Neural cell (in vitro differentiated cells): ENCODE measurements around the gene TMCC1. TPM values are rescaled to one million over a fixed set of nuclear protein-coding genes. Genes with fewer than 3 reads are reported as not detected.

Experiments
- H2AFZ ChIP-seq: fragments of 200-600, 300-800 bp; sonication (generic), shearing (Covaris generic); 2 replicates; pipeline ENCODE4 v1.6.0; 2014; ENCODE audit warnings: low read depth, mild to moderate bottlenecking, antibody characterized with exemption, low read length, moderate library complexity
- H3F3A ChIP-seq: fragments of 200-600 bp; shearing (Covaris generic); 2 replicates; pipeline ENCODE4 v1.6.1; 2016; ENCODE audit warnings: mild to moderate bottlenecking, moderate library complexity, mixed read lengths, antibody characterized with exemption, low read length; ENCODE audit not compliant: insufficient read depth, poor library complexity, severe bottlenecking
- H3K27ac ChIP-seq: fragments of 200-600, 300-800 bp; sonication (generic), shearing (Covaris generic); 2 replicates; pipeline ENCODE4 v1.5.1; 2014; ENCODE audit warnings: mild to moderate bottlenecking, low read length, moderate library complexity
- H3K27me3 ChIP-seq: fragments of 300-800, 200-600 bp; sonication (generic), shearing (Covaris generic); 2 replicates; pipeline ENCODE4 v1.6.0; 2014; ENCODE audit warnings: mild to moderate bottlenecking, low read depth, low read length, moderate library complexity; ENCODE audit not compliant: insufficient read depth
- H3K36me3 ChIP-seq: fragments of 300-800, 200-600 bp; sonication (generic), shearing (Covaris generic); 2 replicates; pipeline ENCODE4 v1.5.1; 2014; ENCODE audit warnings: mild to moderate bottlenecking, antibody characterized with exemption, low read length, moderate library complexity; ENCODE audit not compliant: insufficient read depth
- H3K4me2 ChIP-seq: fragments of 300-800, 200-600 bp; sonication (generic), shearing (Covaris generic); 2 replicates; pipeline ENCODE4 v1.6.0; 2014; ENCODE audit warnings: mild to moderate bottlenecking, low read length
- H3K4me3 ChIP-seq: fragments of 300-800, 200-600 bp; sonication (generic), shearing (Covaris generic); 2 replicates; pipeline ENCODE4 v1.5.1; 2014; ENCODE audit warnings: mild to moderate bottlenecking, low read length, moderate library complexity
- H3K79me2 ChIP-seq: fragments of 200-600 bp; shearing (Covaris generic); replicated peaks from 2 replicates; pipeline ENCODE4 v1.6.0; 2014; ENCODE audit warnings: mild to moderate bottlenecking, low read length, moderate library complexity; ENCODE audit not compliant: insufficient read depth
- H3K9ac ChIP-seq: fragments of 300-800, 200-600 bp; sonication (generic), shearing (Covaris generic); 2 replicates; pipeline ENCODE4 v1.6.1; 2016; ENCODE audit warnings: mild to moderate bottlenecking, low read length, mixed read lengths
- H3K9me2 ChIP-seq: fragments of 200-600 bp; shearing (Covaris generic); 2 replicates; pipeline ENCODE4 v1.6.1; 2016; ENCODE audit warnings: mild to moderate bottlenecking, low read length, mixed read lengths; ENCODE audit not compliant: insufficient read depth
- H3K9me3 ChIP-seq: fragments of 200-600, 300-800 bp; sonication (generic), shearing (Covaris generic); 2 replicates; pipeline ENCODE4 v1.6.1; 2016; ENCODE audit warnings: mild to moderate bottlenecking, mixed run types, low read length, moderate library complexity, mixed read lengths
- H4K20me1 ChIP-seq: fragments of 200-600 bp; shearing (Covaris generic); 2 replicates; pipeline ENCODE4 v1.6.1; 2016; ENCODE audit warnings: mild to moderate bottlenecking, mixed run types; ENCODE audit not compliant: insufficient read depth
- CTCF ChIP-seq: fragments of 450-650 bp; IDR thresholded peaks from 2 replicates; pipeline ENCODE4 v1.5.1; 2014; ENCODE audit warnings: antibody characterized with exemption, mild to moderate bottlenecking, moderate library complexity; ENCODE audit not compliant: poor library complexity, severe bottlenecking
- EP300 ChIP-seq: fragments of 450-650 bp; conservative IDR thresholded peaks from 2 replicates; pipeline ENCODE4 v1.6.1; 2014; ENCODE audit warnings: antibody characterized with exemption, mild to moderate bottlenecking, moderate library complexity; ENCODE audit not compliant: poor library complexity, severe bottlenecking
- EZH2 ChIP-seq: fragments of 200-600, 300-800 bp; shearing (Covaris generic), sonication (generic); IDR thresholded peaks from 2 replicates; pipeline ENCODE4 v1.6.1; 2014; ENCODE audit warnings: antibody characterized with exemption, low read length, borderline replicate concordance, mild to moderate bottlenecking; ENCODE audit not compliant: insufficient read depth, poor library complexity, severe bottlenecking
- MXI1 ChIP-seq: fragments of 450-650 bp; conservative IDR thresholded peaks from 2 replicates; pipeline ENCODE4 v1.6.1; 2014; ENCODE audit warnings: antibody characterized with exemption, mild to moderate bottlenecking; ENCODE audit not compliant: poor library complexity, severe bottlenecking
- POLR2AphosphoS5 ChIP-seq: IDR thresholded peaks from 2 replicates; pipeline ENCODE4 v1.6.1; 2012
- RAD21 ChIP-seq: fragments of 450-650 bp; conservative IDR thresholded peaks from 2 replicates; pipeline ENCODE4 v1.6.1; 2014; ENCODE audit warnings: antibody characterized with exemption, mild to moderate bottlenecking, moderate library complexity
- REST ChIP-seq: IDR thresholded peaks from 2 replicates; pipeline ENCODE4 v1.6.1; 2012; ENCODE audit warnings: borderline replicate concordance
- SMC3 ChIP-seq: fragments of 450-650 bp; conservative IDR thresholded peaks from 2 replicates; pipeline ENCODE4 v1.6.1; 2014; ENCODE audit warnings: antibody characterized with exemption, mild to moderate bottlenecking, moderate library complexity; ENCODE audit not compliant: poor library complexity
- TAF1 ChIP-seq: IDR thresholded peaks from 2 replicates; pipeline ENCODE4 v1.6.1; 2012; ENCODE audit warnings: low read depth
- polyA plus RNA-seq: library from polyadenylated mRNA; depleted of rRNA; stranded (reverse); fragments of >200 nt; gene quantifications from 2 replicates; pipeline ENCODE4 v1.2.3, GENCODE V29; 2014

Gene TMCC1
- polyA plus RNA-seq, 1 donor from 2014 or later = 25.0 TPM

- Histone ChIP-seq H3K27me3 (peaks cover 53% of the 10 kb centered on the region), H3K4me3 (peak overlapping the region; percentile 61), H3K9me3 (no peaks in the 10 kb centered on the region), H3F3A (no peaks in the 10 kb centered on the region), H3K79me2 (no peaks in the 10 kb centered on the region), H4K20me1 (no peaks in the 10 kb centered on the region), H3K9me2 (no peaks in the 10 kb centered on the region), H3K9ac (no peak overlapping the region), H3K27ac (no peak overlapping the region), H3K36me3 (no peaks in the 10 kb centered on the region), H3K4me2 (no peak overlapping the region), H2AFZ (no peak overlapping the region)
- TF ChIP-seq MXI1 (no peak), EZH2 (peak; percentile 13)
Measured at GRCh38 chr3:129605922-129606635, 287.4 kb downstream of the TMCC1 start.

GRCh38 chr3:129605203-129605921 is 288.1 kb downstream of the TMCC1 start:
- no peaks in the 10 kb centered on the region for H3K79me2 ChIP-seq
- no peaks in the 10 kb centered on the region for H3K9me3 ChIP-seq
- H3K4me3 ChIP-seq = peak overlapping the region; percentile 61
- H3K27ac ChIP-seq = no peak overlapping the region
- H3K9ac ChIP-seq = no peak overlapping the region
- no peak overlapping the region for H3K4me2 ChIP-seq
- no peaks in the 10 kb centered on the region for H3K9me2 ChIP-seq
- H3K36me3 ChIP-seq = no peaks in the 10 kb centered on the region
- no peak overlapping the region for H2AFZ ChIP-seq
- TF ChIP-seq EZH2 = peak; percentile 96
- peak; percentile 30 for TF ChIP-seq SMC3
- TF ChIP-seq EP300 = no peak
- peak; percentile 8 for TF ChIP-seq POLR2AphosphoS5
- TF ChIP-seq MXI1 = no peak
- peak; percentile 16 for TF ChIP-seq REST
- TF ChIP-seq RAD21 = no peak
- TF ChIP-seq CTCF = peak; percentile 36
- no peak for TF ChIP-seq TAF1
- peaks cover 53% of the 10 kb centered on the region for H3K27me3 ChIP-seq
- H4K20me1 ChIP-seq = no peaks in the 10 kb centered on the region
- H3F3A ChIP-seq = no peaks in the 10 kb centered on the region
